PFSK-1 (cell line): ENCODE data around the gene PDGFC.

Experiments used
- FOXP2 ChIP-seq: optimal IDR thresholded peaks from 2 replicates; pipeline ENCODE3; 2011; ENCODE audit warnings: borderline replicate concordance, control low read depth, inconsistent platforms; ENCODE audit not compliant: insufficient read depth; ENCODE audit errors: extremely low read length, extremely low read depth
- POLR2AphosphoS5 ChIP-seq: IDR thresholded peaks from 2 replicates; pipeline ENCODE4 v1.6.1; 2012; ENCODE audit warnings: low read depth, mild to moderate bottlenecking, control low read depth, low read length, moderate library complexity
- SIN3A ChIP-seq: IDR thresholded peaks from 2 replicates; pipeline ENCODE4 v1.6.1; 2012; ENCODE audit warnings: mild to moderate bottlenecking, low read length, moderate library complexity, borderline replicate concordance; ENCODE audit not compliant: insufficient read depth
- TAF1 ChIP-seq: IDR thresholded peaks from 2 replicates; pipeline ENCODE4 v1.6.1; 2012; ENCODE audit warnings: low read length, control low read depth, borderline replicate concordance; ENCODE audit not compliant: insufficient read depth
- TF ChIP-seq, protein P1 (sequence below), 2 experiments: IDR thresholded peaks; 2 replicates each; pipeline versions ENCODE4 v1.6.1 to v1.8.0; 2011 to 2012; ENCODE audit warnings: low read depth in 2 of 2, low read length in 2 of 2, control low read depth in 1 of 2, inconsistent platforms in 1 of 2, mild to moderate bottlenecking in 1 of 2, moderate library complexity in 1 of 2; ENCODE audit not compliant: insufficient read depth in 1 of 2

GRCh38 chr4:156898373-156899117 lies 73.1 kb downstream of the PDGFC start:
- TF ChIP-seq POLR2AphosphoS5 (no peak), TAF1 (no peak), SIN3A (no peak), FOXP2 (no peak)
- TF ChIP-seq, protein P1, sequence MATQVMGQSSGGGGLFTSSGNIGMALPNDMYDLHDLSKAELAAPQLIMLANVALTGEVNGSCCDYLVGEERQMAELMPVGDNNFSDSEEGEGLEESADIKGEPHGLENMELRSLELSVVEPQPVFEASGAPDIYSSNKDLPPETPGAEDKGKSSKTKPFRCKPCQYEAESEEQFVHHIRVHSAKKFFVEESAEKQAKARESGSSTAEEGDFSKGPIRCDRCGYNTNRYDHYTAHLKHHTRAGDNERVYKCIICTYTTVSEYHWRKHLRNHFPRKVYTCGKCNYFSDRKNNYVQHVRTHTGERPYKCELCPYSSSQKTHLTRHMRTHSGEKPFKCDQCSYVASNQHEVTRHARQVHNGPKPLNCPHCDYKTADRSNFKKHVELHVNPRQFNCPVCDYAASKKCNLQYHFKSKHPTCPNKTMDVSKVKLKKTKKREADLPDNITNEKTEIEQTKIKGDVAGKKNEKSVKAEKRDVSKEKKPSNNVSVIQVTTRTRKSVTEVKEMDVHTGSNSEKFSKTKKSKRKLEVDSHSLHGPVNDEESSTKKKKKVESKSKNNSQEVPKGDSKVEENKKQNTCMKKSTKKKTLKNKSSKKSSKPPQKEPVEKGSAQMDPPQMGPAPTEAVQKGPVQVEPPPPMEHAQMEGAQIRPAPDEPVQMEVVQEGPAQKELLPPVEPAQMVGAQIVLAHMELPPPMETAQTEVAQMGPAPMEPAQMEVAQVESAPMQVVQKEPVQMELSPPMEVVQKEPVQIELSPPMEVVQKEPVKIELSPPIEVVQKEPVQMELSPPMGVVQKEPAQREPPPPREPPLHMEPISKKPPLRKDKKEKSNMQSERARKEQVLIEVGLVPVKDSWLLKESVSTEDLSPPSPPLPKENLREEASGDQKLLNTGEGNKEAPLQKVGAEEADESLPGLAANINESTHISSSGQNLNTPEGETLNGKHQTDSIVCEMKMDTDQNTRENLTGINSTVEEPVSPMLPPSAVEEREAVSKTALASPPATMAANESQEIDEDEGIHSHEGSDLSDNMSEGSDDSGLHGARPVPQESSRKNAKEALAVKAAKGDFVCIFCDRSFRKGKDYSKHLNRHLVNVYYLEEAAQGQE (IDR thresholded peaks at IDR 0.05; ENCODE audit: insufficient read depth in 1 of 2, low read depth in 2 of 2, low read length in 2 of 2): no peak
